GM12864 (cell line): Measurements from ENCODE around the gene TTC9B.

Source experiments
- DNase-seq: peaks from one replicate; pipeline ENCODE4 v3.0.0-alpha.2; 2011; ENCODE audit warnings: low read depth
- H3K4me3 ChIP-seq: 2 replicates; pipeline ENCODE4 v1.5.1; 2011; ENCODE audit warnings: mild to moderate bottlenecking, low read depth, low read length, control low read depth
- CTCF ChIP-seq: IDR thresholded peaks from 2 replicates; pipeline ENCODE4 v1.5.1; 2011; ENCODE audit warnings: low read depth, mild to moderate bottlenecking, moderate library complexity, low read length, control low read depth, inconsistent platforms; ENCODE audit errors: missing control alignments

The TTC9B gene

GRCh38 chr19:40249201-40249600, 31.0 kb upstream of the TTC9B start:
- no peak for TF ChIP-seq CTCF
- DNase-seq, result no peak
- no peak overlapping the region for H3K4me3 ChIP-seq

GRCh38 chr19:40247735-40248262, 29.6 kb upstream of the TTC9B start:
- TF ChIP-seq CTCF, result no peak

DNA sequence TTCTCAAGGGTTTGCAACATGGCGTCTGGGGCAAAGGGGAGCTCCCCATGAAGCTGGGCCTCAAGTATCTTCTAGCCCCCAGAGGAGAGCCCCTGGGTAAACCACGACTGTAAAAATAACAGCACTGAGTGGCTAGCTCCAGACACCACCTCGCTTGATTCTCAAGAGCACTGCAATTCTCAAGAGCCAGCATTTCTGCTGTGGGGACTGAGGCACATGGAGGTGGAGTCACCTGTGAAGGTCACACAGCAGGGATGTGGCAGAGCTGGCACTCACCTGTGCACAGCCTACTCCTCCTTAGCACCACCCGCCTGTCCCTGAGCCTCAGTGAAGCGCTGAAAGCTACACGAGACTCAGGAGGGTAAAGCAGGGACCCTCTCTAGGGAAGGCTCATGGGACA, 29.0 kb upstream of the TTC9B start:
- DNase-seq, result no peak
- no peak for TF ChIP-seq CTCF

More at GRCh38 chr19:40247735-40248262, 29.6 kb upstream of the TTC9B start:
- H3K4me3 ChIP-seq, result no peak overlapping the region
- DNase-seq, result no peak

DNA sequence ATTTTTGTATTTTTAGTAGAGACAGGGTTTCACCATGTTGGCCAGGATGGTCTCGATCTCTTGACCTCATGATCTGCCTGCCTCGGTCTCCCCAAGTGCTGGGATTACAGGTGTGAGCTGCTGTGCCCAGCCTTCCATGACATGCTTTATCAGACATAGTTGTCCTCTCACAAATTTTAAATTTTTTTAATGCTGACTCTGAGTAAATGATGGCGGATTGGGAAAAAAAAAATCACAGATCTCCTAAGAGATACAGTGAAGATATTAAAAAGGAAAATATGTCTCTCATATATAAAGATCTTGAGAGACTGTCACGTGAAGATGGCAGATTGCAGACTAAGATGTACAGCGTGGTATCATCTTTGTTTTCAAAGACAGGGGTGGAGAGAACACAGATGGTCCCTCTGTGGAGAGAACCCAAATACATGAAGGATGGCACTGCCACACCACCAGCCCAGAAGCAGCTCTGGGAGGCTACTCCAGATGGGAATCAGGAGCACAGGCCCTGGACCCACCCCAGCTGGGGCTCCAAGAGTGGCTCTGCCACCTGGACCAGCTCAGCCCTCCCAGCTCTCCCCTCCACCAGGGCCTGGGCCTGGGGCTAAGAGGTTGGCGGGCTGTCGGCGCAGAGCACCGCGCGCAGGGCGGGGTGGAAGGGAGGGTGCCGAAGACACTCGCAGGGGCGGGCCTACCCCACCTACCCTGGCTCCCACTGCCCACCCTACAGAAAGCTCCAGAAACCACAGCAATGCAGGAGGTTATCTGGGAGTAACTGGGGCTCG, 28.3 kb upstream of the TTC9B start:
- no peak for TF ChIP-seq CTCF
- H3K4me3 ChIP-seq, result no peak overlapping the region
- no peak for DNase-seq

More for the DNA sequence above, 29.0 kb upstream of the TTC9B start:
- no peak overlapping the region for H3K4me3 ChIP-seq

DNA sequence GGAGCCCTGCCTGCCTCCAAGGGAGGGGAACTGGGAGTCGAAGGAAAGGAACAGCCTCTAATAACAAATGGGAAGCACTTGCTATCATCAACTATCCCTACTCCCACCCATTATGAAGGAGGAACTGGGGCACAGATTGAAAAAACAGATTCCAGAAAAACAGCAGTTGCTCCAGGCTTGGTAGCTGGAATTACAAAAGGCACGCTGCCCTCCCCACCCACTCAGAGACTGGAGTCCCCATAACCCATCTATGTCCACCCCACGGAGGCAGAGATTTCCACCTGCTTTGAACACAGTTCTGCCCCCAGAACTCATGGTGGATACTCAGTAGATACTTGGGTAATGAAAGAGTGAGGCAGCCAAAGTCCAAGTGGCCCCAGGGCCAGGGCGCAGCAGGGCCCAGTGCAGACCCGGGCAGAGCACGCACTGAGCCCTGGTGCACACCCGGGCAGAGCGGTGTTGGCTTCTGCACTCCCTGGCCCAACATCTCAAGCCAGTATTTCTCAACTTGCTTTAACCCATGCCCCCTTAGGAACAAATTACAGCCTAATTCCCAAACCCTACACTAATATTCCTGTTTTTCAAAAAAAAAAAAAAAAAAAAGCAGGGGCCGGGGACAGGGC, 27.4 kb upstream of the TTC9B start:
- H3K4me3 ChIP-seq, result no peak overlapping the region
- no peak for TF ChIP-seq CTCF
- no peak for DNase-seq

DNA sequence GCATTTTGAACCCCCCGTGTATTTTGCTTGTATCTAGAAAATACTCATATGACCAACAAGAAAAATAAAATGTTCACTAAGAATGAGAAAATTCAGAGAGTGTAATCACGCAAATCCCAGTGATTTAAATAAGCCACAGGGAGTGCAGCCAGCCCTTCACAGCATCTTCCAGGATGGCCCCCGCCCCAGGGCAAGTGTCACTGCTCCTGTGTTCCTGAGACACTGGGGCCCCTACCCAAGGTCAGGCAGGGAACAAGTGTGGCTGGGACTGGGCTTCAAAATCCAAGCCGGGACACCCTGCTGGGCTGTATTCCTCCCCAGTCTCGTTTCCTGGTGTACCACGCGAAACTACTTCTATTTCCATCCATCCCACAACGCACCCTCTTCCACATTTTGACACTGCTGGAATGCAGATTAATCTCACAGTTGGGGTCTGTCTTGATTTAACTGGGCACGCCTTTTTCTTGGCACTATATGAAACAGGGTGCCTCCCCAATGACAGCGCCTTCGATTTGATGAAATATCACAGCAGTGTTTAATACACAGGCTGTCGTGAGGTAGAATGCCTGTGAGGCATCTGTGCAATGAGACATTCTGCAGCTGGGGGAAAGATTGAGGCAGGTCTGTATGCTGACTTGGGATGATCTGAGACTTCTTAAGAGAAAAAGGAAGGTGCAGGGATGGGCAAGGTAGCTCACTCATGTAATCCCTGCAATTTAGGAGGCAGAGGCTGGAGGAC, 26.6 kb upstream of the TTC9B start:
- no peak for DNase-seq
- TF ChIP-seq CTCF, result no peak
- no peak overlapping the region for H3K4me3 ChIP-seq
